ENCODE results near the gene ANXA3.

GRCh38 chr4:78644063-78644691, 92.6 kb downstream of the ANXA3 start:
- no peak for TF ChIP-seq POLR2A (IDR thresholded peaks at IDR 0.05; ENCODE audit: low read depth)
- TF ChIP-seq CTCF (IDR thresholded peaks at IDR 0.05) = no peak
- no peak for TF ChIP-seq EP300 (IDR thresholded peaks at IDR 0.05)

All from esophagus muscularis mucosa (tissue), 4 donors.